Prostate gland (tissue), 2 donors: ENCODE measurements around the gene AFAP1.

Source experiments
- POLR2AphosphoS5 ChIP-seq: sonication (generic); formaldehyde crosslinking; IDR thresholded peaks from one replicate; pipeline ENCODE4 v1.6.1; 2017; ENCODE audit warnings: antibody characterized with exemption
- TF ChIP-seq, protein P1 (sequence below), 4 experiments: fragments of 200-600 bp in 2 of 4; fragments of 450-650 bp in 2 of 4; sonication (generic) in 2 of 4; IDR thresholded peaks; 1 replicate in 3 of 4; 2 replicates in 1 of 4; pipeline ENCODE4 v1.5.1; 2016 to 2019; ENCODE audit warnings: antibody characterized with exemption in 4 of 4, mild to moderate bottlenecking in 2 of 4, moderate library complexity in 2 of 4

GRCh38 chr4:7962609-7963508, 23.2 kb upstream of the AFAP1 start:
- TF ChIP-seq, protein P1, sequence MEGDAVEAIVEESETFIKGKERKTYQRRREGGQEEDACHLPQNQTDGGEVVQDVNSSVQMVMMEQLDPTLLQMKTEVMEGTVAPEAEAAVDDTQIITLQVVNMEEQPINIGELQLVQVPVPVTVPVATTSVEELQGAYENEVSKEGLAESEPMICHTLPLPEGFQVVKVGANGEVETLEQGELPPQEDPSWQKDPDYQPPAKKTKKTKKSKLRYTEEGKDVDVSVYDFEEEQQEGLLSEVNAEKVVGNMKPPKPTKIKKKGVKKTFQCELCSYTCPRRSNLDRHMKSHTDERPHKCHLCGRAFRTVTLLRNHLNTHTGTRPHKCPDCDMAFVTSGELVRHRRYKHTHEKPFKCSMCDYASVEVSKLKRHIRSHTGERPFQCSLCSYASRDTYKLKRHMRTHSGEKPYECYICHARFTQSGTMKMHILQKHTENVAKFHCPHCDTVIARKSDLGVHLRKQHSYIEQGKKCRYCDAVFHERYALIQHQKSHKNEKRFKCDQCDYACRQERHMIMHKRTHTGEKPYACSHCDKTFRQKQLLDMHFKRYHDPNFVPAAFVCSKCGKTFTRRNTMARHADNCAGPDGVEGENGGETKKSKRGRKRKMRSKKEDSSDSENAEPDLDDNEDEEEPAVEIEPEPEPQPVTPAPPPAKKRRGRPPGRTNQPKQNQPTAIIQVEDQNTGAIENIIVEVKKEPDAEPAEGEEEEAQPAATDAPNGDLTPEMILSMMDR (IDR thresholded peaks at IDR 0.05), result no peak
- TF ChIP-seq POLR2AphosphoS5, result no peak
